H1 (cell line): ENCODE data around the gene UFSP2. TPM values are rescaled to one million over a fixed set of nuclear protein-coding genes. Genes with fewer than 3 reads are reported as not detected.

ENCODE experiments used
- POU5F1 ChIP-seq: IDR thresholded peaks from 2 replicates; pipeline ENCODE4 v1.6.1; 2011; ENCODE audit warnings: low read depth, mild to moderate bottlenecking, low read length, moderate library complexity
- polyA plus RNA-seq, 7 experiments: library from polyadenylated mRNA; depleted of rRNA in 3 of 7; stranded (reverse) in 5 of 7; unstranded in 2 of 7; fragments of >200 nt in 5 of 7; fragments of 200-250 nt in 2 of 7; gene quantifications; 1 replicate in 5 of 7; 2 replicates in 1 of 7; 4 replicates in 1 of 7; pipeline versions ENCODE4 v1.2.1 to v1.2.3, GENCODE V29; 2011 to 2013; ENCODE audit warnings: missing spikeins in 2 of 7, mixed read lengths in 2 of 7
- total RNA-seq: library from RNA; stranded (reverse); fragmentation: NEBNext Ultra II Directional; extraction: Animal tissue kit (Norgen Biotek cat#: 25700); gene quantifications from 2 replicates; pipeline ENCODE4 v1.2.1, GENCODE V29; 2021

The UFSP2 gene
- total and polyA plus RNA-seq, 2 of the 8 experiments (the other 6 are each of a cell fraction or from before 2014, with no cell fraction given): 22.9 to 26.0 TPM

DNA sequence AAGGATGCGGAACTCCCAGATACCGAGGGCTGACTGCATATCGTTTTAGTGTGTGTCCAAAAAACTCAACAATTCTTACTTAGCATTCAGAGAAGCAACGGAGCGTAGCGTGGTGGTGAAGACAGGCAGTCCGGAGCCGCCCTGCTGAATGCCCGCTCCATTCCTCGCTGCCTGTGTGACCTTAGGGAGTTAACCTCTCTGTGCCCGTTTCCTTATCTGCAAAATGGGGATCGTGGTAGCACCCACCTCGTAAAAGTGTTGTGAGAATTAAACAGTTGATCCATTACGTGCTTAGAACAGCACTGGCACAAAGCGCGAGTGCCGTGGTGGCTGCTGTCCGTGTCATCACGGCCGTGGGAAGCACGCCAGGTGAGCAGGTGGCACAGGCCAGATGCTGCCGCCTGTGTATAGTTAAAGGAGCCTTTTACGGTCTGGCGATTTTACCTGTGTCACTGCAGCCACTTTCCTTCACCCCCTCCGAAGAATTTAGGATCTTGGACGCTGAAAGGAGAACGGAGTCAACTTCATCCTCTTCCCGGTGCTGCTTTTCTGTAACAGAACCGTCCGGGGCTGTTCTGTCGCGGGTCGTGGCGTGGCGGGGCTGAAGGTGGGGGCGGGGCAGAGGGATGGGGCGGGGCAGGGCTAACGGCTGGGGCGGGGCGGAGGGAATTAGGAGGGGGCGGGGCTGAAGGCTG lies 44.9 kb upstream of the UFSP2 start (continued):
- no peak for TF ChIP-seq POU5F1
